ENCODE data around the gene IPO13.
A peak's percentile ranks its signal among the peaks of the same experiment; 100 is the strongest.

IPO13 gene

DNA sequence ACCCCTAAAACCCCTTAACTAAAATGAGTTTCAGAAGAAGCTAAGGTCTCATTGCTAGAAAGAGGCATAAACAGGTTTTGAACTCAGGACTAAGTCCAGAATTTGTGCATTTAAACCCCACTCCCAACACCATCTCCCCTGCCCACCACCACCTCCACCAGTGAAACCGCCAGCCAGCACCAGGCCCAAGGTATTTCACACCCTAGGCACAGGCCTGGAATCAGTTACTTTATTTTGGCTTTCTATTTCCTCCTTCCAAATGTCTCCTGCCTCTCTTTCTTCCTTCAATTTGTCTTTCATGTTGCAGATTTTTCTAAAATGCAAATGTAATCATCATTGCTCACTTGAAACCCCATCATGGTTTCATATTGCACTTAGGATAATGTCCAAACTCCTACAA, 1.9 kb upstream of the IPO13 start:
- DNase-seq (ENCODE audit: low spot score): no peak
- H3K27ac ChIP-seq: no peak overlapping the region
- TF ChIP-seq, protein P1, sequence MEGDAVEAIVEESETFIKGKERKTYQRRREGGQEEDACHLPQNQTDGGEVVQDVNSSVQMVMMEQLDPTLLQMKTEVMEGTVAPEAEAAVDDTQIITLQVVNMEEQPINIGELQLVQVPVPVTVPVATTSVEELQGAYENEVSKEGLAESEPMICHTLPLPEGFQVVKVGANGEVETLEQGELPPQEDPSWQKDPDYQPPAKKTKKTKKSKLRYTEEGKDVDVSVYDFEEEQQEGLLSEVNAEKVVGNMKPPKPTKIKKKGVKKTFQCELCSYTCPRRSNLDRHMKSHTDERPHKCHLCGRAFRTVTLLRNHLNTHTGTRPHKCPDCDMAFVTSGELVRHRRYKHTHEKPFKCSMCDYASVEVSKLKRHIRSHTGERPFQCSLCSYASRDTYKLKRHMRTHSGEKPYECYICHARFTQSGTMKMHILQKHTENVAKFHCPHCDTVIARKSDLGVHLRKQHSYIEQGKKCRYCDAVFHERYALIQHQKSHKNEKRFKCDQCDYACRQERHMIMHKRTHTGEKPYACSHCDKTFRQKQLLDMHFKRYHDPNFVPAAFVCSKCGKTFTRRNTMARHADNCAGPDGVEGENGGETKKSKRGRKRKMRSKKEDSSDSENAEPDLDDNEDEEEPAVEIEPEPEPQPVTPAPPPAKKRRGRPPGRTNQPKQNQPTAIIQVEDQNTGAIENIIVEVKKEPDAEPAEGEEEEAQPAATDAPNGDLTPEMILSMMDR (IDR thresholded peaks at IDR 0.05): no peak
- no peak overlapping the region for H3K4me3 ChIP-seq

DNA sequence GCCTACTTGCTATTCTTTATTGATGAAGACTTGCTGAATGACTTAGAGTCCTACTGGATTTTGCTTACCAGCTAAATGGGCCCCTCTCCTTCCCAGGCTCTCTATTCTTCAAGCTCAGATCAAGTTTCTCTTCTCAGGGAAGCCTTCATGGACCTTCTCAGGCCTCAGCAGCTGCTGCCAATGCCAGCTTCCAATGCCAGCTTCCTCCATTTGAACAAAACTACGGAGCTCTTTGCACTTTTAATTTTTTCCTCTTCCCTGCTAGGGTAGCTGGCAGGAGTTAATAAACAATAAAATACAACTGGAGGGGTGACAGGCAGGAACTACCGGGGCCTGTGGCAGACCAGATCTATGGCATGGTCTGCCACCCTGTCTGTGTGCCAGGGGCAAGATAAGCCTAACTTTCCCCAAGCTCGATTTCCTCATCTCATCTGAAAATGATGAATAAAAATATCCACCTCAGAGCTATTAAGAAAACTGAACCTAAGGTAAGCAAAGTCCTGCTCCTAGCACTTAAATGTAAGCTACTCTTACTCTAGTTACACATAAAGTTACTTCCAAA, 995 bp upstream of the IPO13 start:
- Histone ChIP-seq H3K4me3 (peak overlapping the region; percentile 98), H3K27ac (peak overlapping the region; percentile 92 to 98)
- no peak for DNase-seq (ENCODE audit: low spot score)
- TF ChIP-seq, protein P1 (IDR thresholded peaks at IDR 0.05): no peak

DNA sequence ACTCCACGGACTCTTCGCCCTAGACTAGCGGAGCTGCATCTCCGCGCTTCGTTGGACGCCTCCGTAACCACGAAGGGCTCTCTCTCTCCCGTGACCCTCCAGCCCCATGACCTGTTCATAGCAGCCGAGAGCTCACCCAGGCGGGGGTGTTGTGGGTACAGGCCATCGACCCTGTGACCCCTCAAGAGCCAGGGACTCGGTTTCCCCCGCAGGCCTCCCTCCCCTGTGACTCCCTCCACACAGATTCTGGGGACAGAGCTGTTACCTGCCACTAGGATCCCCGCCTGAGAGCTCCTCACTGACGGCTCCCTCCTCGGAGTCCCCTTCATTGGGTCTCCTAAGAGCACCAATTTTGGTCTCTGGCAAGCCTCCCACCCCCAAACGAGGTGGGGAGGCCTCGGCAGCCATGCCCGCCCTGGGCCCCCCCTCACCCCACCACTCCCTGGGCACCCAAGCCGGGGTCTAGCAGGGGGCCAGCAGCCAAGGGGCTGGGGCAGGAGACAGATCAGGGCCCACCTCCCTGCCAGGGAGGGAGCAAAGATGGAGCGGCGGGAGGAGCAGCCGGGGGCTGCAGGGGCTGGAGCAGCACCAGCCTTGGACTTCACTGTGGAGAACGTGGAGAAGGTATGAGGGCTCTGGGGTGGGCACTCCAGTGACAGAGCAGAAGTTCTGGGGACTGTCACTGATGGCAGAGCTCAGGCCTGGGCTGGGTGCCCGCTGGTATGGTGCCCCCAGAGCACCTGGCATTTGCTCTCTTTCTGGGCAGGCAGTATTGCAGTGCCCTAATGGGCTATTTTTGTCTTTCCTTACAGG, 517 bp downstream of the IPO13 start:
- H3K27ac ChIP-seq: peak overlapping the region; percentile 92 to 98
- TF ChIP-seq, protein P1 (IDR thresholded peaks at IDR 0.05): no peak
- H3K4me3 ChIP-seq: peak overlapping the region; percentile 98
- no peak for DNase-seq (ENCODE audit: low spot score)

DNA sequence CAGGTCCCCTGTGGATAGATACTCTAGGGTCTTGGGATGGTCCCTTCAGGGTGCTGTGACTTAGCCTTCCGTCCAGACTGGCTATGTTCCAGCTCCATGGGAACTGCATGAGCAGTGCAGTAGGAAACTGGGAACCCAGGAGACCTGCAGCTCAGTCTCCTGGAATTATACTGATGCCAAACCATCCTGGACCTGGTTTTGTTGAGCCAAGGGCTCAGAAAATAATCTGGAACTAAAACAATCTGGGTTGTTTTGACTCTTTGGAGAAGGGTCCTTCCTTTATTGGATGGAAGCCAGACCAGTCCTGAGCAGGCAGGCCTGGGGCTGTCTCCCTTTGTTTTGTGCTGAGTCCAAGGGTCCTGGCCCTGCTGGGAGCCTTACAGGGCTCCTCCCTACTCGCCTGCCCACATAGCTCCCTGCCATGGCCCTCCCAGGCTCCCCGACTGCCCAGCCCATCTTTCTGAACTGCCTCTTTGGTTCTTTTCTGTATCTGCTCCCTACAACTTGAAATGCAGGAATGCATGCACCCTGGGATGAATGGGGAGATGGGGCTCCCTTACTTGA, 1.2 kb downstream of the IPO13 start:
- Histone ChIP-seq H3K27ac (peak overlapping the region; percentile 92 to 98), H3K4me3 (peak overlapping the region; percentile 98)
- TF ChIP-seq, protein P1 (IDR thresholded peaks at IDR 0.05): no peak
- no peak for DNase-seq (ENCODE audit: low spot score)

DNA sequence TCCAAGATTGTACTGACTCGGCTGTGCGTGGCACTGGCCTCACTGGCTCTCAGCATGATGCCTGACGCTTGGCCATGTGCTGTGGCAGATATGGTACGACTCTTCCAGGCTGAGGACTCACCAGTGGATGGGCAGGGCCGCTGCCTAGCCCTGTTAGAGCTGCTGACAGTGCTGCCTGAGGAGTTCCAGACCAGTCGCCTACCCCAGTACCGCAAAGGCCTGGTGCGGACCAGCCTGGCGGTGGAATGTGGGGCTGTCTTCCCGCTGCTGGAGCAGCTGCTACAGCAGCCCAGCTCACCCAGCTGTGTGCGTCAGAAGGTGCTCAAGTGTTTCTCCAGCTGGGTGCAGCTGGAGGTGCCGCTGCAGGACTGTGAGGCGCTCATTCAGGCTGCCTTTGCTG, 2.9 kb downstream of the IPO13 start:
- Histone ChIP-seq H3K27ac (no peak overlapping the region), H3K4me3 (no peak overlapping the region)
- DNase-seq (ENCODE audit: low spot score): no peak
- TF ChIP-seq, protein P1 (IDR thresholded peaks at IDR 0.05): no peak

DNA sequence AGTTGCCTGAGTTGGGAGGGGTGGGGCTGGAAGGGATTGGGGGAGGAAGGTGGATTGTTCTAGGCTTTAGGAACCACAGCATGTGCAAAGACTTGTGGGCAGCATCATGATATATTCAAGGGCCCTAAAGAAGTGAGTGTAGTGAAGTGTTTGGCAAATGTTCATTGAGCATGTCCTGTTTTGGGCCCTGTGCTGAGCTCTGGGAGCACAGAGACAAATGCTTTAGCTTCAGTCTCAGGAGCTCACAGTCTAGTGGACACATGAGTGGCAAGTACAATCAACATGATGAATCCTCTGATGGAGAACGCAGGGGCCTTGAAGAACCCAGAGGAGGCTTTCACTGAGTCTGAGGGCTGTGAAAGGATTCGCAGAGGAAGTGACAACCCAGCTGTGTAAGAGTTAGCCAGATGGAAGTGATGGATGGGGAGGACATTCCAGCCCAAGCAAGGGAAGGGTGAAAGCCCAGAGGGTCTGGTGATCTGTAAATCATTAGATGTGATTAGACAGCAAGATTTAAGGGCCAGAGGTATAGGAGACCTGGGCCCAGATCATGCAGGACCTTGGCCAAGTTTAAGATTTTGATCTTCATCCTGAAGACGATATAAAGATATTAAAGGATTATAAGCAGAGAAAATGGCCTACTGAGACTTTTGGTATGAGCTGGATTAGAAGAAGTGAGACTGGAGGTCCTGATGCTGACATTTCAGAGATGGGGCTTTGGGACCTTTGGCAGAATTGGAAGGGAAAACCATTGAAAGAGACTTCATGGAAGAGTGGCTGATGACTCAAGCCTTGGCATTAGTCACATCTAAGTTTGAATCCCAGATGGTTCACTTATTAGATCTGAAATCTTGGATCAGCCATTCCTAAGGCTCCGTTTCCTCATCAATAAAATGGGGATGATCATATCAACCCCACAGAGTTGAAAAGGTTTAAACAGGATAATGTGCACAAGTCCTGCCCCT, 4.6 kb downstream of the IPO13 start:
- no peak overlapping the region for H3K27ac ChIP-seq
- TF ChIP-seq, protein P1 (IDR thresholded peaks at IDR 0.05): no peak
- no peak overlapping the region for H3K4me3 ChIP-seq
- no peak for DNase-seq (ENCODE audit: low spot score)

All from coronary artery (tissue), 2 donors.